Measurements from ENCODE around the gene GRK5.

Gene GRK5

DNA sequence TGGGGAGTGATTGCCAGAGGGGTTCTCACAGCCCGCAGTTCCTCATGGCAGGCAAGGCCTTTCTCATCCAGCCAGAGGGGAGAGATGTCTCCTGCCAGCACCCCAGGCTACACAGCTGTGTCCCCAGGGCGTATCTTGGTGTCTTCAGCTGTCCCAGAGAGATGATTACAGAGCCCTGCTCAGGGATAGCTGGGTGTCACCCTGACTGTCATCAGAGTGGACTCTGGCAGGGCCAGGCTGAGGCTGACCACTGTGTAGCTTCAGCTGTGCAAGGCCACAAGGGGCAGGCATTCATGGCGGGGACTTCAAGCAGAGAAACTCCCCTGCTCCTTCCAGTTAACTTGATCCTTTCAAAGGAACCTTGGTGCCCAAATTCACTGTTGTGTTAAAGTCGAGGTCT lies 211.0 kb downstream of the GRK5 start:
- H3K4me3 ChIP-seq (replicated peaks; ENCODE audit: low read depth, low read length), result no peak overlapping the region
- TF ChIP-seq, protein P1, sequence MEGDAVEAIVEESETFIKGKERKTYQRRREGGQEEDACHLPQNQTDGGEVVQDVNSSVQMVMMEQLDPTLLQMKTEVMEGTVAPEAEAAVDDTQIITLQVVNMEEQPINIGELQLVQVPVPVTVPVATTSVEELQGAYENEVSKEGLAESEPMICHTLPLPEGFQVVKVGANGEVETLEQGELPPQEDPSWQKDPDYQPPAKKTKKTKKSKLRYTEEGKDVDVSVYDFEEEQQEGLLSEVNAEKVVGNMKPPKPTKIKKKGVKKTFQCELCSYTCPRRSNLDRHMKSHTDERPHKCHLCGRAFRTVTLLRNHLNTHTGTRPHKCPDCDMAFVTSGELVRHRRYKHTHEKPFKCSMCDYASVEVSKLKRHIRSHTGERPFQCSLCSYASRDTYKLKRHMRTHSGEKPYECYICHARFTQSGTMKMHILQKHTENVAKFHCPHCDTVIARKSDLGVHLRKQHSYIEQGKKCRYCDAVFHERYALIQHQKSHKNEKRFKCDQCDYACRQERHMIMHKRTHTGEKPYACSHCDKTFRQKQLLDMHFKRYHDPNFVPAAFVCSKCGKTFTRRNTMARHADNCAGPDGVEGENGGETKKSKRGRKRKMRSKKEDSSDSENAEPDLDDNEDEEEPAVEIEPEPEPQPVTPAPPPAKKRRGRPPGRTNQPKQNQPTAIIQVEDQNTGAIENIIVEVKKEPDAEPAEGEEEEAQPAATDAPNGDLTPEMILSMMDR (IDR thresholded peaks at IDR 0.05; ENCODE audit: low read length, missing control alignments), result no peak
- no peak for DNase-seq (ENCODE audit: low read depth)

DNA sequence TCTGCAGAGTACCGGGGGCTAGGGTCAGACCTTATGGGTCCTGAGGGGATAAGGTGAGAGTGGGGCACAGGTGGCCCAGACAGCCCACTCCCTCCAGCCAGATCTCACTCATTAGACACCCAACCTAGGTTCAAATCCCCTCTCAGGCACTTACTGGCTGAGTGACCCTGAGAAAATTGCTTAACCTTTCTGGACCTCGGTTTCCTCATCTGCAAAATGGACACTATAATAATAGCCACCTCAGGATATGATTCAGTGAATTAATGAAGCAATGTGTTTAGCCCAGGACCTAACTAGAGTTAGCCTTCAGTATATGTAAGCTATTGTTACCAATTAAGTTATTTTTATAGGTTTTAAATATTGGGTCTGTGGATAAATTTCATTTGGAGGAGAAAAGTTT lies 212.6 kb downstream of the GRK5 start:
- H3K4me3 ChIP-seq (replicated peaks; ENCODE audit: low read depth, low read length), result no peak overlapping the region
- TF ChIP-seq, protein P1 (IDR thresholded peaks at IDR 0.05; ENCODE audit: low read length, missing control alignments), result no peak
- no peak for DNase-seq (ENCODE audit: low read depth)

DNA sequence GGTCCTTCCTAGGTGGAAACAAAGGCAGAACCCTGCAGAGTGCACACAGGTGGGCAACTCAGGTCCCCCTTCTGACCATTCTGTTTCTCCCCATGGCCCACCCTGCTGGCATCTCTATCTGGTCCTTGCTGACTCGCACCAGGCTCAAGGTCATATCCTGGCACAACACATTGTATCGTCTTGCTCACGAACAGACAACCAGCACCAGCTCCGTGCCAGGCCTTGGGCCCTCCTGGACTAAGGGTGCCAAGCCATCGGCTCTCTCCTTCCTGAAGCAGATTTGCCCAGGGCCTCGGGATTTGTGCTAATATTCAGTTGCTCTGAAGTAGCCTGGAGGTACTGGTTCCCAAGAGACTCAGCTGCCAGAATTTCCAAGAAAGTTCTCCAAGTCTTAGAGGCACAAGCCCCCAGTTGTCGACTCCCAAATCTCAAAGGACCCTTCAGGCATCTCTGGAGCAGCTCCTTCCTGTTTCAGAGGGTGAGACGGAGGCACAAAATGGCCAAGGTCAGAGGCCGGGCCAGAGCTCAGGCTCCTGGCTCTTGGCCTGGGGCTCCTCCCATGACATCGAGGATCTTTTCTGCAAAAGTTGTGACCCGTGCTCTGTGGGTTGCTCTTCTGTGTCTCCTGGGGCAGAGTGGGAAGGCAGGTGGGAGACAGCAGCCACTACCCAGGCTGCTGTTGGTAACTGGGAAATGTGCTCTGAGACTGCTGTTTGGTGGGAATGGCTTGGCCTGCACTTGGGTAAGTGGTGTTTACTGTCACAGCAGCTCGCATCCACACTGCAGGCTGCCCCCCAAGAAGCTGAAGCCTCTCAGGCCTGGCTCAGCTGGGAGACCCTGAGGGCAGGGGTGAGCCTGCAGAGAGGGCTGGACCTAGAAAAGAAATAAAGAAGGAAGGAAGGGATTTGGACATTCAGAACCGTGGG lies 213.8 kb downstream of the GRK5 start:
- no peak for DNase-seq (ENCODE audit: low read depth)
- TF ChIP-seq, protein P1 (IDR thresholded peaks at IDR 0.05; ENCODE audit: low read length, missing control alignments), result no peak
- H3K4me3 ChIP-seq (replicated peaks; ENCODE audit: low read depth, low read length), result no peak overlapping the region

DNA sequence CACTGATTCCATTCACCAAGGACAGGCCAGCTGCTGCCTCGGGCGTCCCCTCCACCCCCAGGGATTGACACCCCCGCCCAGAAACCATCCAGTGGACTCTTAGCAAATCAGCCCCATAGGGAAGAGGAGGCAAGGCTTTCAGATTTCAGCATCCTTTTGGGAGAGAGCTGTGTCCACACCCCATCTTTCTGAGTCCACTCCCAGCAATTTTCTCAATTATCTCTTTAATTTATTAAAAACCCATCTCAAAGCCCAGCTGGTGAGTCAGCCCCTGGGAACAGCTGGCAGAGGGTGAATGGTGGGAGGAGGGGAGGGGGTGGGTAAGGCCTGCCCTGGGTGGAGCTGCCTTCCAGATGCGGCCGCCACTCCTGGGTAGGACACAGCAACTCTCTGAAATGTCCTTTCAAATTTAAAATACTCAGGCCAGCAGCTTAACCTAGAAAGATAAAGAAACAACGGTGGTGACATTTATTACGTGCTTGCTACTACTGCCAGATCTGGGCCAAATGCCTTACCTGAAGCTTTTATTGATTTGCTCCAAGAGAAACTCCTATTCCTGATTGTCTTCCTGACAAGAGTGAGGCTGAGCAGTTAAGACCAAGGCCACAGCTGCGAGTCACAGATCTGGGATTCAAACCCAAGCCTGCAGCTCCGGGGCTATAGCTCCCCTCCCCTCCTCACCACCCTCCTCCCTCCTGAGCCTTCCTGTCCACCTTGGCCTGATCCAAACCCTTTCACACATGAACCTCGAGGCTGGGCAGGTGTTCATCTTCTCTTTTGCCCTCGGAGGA lies 214.7 kb downstream of the GRK5 start:
- no peak overlapping the region for H3K4me3 ChIP-seq (replicated peaks; ENCODE audit: low read depth, low read length)
- TF ChIP-seq, protein P1 (IDR thresholded peaks at IDR 0.05; ENCODE audit: low read length, missing control alignments), result no peak

DNA sequence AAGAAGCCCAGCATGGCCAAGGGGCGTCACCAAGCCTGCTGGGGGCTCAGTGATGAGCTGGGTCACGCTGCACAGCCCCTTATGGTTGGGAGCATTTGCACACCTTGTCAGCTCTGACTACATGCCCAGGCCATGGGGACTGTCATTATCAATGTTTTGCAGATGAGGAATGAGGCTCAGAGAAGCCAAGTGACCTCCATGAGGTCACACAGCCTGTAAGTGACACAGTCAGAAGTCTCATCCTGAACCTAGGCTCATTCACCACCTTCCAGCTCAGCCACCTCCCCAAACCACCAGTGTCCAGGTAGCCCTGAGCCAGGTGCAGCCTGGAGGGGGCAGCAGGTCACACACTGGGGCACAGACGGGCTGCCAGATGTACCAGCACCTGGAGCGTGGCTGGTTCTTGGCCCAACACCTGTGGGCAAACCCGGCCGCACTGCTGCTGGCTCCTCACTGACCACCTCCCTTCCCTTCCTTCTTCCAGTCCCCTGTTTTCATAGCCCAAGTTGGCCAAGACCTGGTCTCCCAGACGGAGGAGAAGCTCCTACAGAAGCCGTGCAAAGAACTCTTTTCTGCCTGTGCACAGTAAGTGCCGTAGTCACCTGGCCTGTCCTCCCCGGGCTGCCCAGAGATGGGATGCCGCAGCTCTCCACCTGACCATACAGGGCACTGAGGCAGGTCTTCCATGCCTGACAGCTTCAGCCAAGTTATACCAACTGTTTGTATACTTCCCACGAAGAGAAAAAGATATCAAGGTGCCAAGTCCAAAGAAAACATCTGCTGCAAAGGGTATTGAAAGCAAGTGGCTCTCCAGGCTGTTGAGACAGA lies 215.5 kb downstream of the GRK5 start:
- no peak overlapping the region for H3K4me3 ChIP-seq (replicated peaks; ENCODE audit: low read depth, low read length)
- DNase-seq (ENCODE audit: low read depth), result no peak
- TF ChIP-seq, protein P1 (IDR thresholded peaks at IDR 0.05; ENCODE audit: low read length, missing control alignments), result no peak

More for the DNA sequence above, 214.7 kb downstream of the GRK5 start:
- DNase-seq (ENCODE audit: low read depth), result no peak

DNA sequence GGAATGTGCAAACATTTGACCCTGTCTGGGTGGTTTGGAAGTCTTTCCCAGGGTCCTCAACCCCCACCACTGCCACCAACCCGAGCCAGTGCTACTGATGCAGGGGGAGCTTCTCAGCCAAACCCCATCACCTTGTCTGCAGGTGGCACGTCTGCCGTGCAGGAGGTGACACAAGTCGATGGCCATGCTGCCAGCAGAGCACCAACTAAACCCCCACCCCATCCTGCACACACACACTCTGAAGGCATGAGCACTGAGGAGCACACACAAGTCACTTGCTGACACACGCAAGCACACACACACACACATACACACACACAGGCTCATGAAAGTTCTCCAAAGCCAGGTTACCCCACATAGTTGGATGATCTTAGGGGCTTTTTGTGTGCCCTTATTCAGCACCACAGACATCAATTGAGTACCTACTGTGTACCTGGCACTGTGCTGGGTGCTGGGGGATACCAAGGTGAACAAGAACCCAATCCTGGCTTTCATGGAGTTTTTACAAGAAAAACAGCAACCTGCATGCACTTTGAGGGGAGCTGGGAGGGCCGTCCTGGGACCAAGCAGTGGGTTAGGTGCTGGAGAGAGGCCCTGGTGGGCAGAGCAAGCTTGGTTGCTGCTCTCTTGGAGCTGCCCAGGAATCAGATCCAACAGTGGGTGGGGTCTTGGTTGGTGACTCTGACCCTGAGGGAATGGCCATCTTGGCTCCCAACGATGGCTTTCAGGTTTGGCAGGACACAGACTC lies 216.3 kb downstream of the GRK5 start:
- no peak for DNase-seq (ENCODE audit: low read depth)
- no peak overlapping the region for H3K4me3 ChIP-seq (replicated peaks; ENCODE audit: low read depth, low read length)
- TF ChIP-seq, protein P1 (IDR thresholded peaks at IDR 0.05; ENCODE audit: low read length, missing control alignments), result no peak

Measured in fibroblast of pulmonary artery (primary cell).